ENCODE data around the gene MYL12A.

DNA sequence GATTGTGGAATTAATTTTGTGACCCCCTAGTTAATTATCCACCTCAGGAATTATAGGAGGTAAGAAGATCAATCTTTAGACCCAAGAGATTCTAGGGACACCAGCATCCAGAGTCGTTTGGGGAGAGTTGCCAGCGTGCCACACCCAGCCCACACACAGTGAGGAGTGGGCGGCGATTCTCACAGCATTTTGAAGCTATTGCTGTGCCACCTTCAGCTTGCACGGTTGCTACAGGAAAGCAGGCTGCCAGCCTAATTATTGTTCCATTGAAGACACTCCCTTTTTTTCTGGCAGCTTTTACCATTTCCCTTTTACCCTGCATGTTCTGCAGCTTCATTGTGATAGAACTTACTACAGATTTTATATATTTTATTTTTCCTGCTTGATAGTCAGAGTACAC lies 13.1 kb upstream of the MYL12A start:
- TF ChIP-seq, protein P1, sequence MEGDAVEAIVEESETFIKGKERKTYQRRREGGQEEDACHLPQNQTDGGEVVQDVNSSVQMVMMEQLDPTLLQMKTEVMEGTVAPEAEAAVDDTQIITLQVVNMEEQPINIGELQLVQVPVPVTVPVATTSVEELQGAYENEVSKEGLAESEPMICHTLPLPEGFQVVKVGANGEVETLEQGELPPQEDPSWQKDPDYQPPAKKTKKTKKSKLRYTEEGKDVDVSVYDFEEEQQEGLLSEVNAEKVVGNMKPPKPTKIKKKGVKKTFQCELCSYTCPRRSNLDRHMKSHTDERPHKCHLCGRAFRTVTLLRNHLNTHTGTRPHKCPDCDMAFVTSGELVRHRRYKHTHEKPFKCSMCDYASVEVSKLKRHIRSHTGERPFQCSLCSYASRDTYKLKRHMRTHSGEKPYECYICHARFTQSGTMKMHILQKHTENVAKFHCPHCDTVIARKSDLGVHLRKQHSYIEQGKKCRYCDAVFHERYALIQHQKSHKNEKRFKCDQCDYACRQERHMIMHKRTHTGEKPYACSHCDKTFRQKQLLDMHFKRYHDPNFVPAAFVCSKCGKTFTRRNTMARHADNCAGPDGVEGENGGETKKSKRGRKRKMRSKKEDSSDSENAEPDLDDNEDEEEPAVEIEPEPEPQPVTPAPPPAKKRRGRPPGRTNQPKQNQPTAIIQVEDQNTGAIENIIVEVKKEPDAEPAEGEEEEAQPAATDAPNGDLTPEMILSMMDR (IDR thresholded peaks at IDR 0.05) = no peak
- TF ChIP-seq ATF3 (CRISPR knock-in tag; conservative IDR thresholded peaks at IDR 0.05) = no peak
